GM10248 (cell line): ENCODE results near the gene PLXNC1.
A peak's percentile ranks its signal among the peaks of the same experiment; 100 is the strongest.

Experiments
- CTCF ChIA-PET: fragments of 300-600 bp; sonication (Branson Sonifier 250); formaldehyde crosslinking; extraction: SDS; loops from one replicate; lab custom pipeline; 2021; ENCODE audit warnings: antibody characterized with exemption; lab: Yijun Ruan, JAX
- POLR2A ChIA-PET: fragments of 350-650 bp; sonication (Branson Sonifier 250); formaldehyde crosslinking; extraction: SDS; loops from one replicate; lab custom pipeline; 2020; ENCODE audit warnings: antibody characterized with exemption; lab: Yijun Ruan, JAX
- DNase-seq: peaks from one replicate; pipeline ENCODE4 v3.0.0; 2012; ENCODE audit errors: extremely low spot score
- CTCF ChIP-seq: IDR thresholded peaks from 2 replicates; pipeline ENCODE4 v1.5.1; 2012; ENCODE audit warnings: mild to moderate bottlenecking, low read depth; ENCODE audit errors: extremely low read depth, missing control alignments, control extremely low read depth

Gene PLXNC1

GRCh38 chr12:94146166-94146936 is 2.0 kb upstream of the PLXNC1 start:
- DNase-seq, result no peak
- ChIA-PET CTCF (interaction anchor here (1.4 to 5.1 kb wide), 5 partner anchors 11 to 336 kb away, joined by 3 to 42 read pairs (median 6); no protein-coding TSS in a partner anchor), POLR2A (no interaction called here)
- TF ChIP-seq CTCF, result no peak

- ChIA-PET CTCF (interaction anchor here (1.6 to 5.1 kb wide), 4 partner anchors 12 to 383 kb away, joined by 5 to 42 read pairs (median 10); no protein-coding TSS in a partner anchor), POLR2A (interaction anchor here (0.6 to 0.7 kb wide), 2 partner anchors 18 to 793 kb away, joined by 3 read pairs; no protein-coding TSS in a partner anchor)
- DNase-seq, result no peak
- TF ChIP-seq CTCF, result no peak
These were observed 888 bp upstream of the PLXNC1 start for GRCh38 chr12:94147387-94147990.

GRCh38 chr12:94148739-94149118 is 352 bp downstream of the PLXNC1 start:
- TF ChIP-seq CTCF, result no peak
- POLR2A ChIA-PET, result no interaction called here
- CTCF ChIA-PET, result interaction anchor here (0.7 to 2.6 kb wide), 8 partner anchors 17 to 382 kb away, joined by 3 to 6 read pairs (median 4); no protein-coding TSS in a partner anchor
- DNase-seq, result no peak

GRCh38 chr12:94149119-94149780 is 873 bp downstream of the PLXNC1 start:
- ChIA-PET CTCF (interaction anchor here (0.7 to 2.6 kb wide), 15 partner anchors 9 to 726 kb away, joined by 3 to 6 read pairs (median 3); no protein-coding TSS in a partner anchor), POLR2A (no interaction called here)

GRCh38 chr12:94149781-94150239 is 1.4 kb downstream of the PLXNC1 start:
- CTCF ChIA-PET, result interaction anchor here (0.9 to 2.6 kb wide), 13 partner anchors 8 to 725 kb away, joined by 3 to 6 read pairs (median 3); no protein-coding TSS in a partner anchor
- peak; percentile 3 for TF ChIP-seq CTCF
- DNase-seq, result peak; percentile 42
- POLR2A ChIA-PET, result no interaction called here

More at GRCh38 chr12:94149119-94149780, 873 bp downstream of the PLXNC1 start:
- peak; percentile 79 for DNase-seq
- peak; percentile 91 for TF ChIP-seq CTCF
